Glomerular visceral epithelial cell (primary cell): ENCODE measurements around the gene AMER2.

Experiments
- DNase-seq: peaks from one replicate; pipeline ENCODE4 v3.0.0-alpha.2; 2016; ENCODE audit errors: extremely low spot score

AMER2 gene

DNA sequence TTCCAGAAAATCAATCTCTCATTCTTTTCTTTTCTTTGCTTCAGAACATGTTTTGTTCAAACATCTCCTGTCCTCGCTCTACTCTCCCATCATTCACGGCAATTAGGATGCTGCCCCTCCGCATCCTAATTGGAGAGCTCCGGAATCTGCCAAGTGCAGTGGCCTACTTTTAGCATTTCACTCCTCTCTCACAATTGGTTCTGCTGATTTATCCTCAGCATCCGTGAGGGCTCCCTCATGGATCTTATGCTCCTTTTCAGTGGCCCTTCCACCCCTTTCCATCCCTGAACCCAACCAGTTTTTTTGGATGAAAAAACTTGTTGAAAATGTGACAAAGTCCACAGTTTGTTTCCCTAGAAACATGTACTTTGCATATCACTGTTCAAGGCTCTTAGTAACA, 22.4 kb downstream of the AMER2 start:
- DNase-seq, result no peak

DNA sequence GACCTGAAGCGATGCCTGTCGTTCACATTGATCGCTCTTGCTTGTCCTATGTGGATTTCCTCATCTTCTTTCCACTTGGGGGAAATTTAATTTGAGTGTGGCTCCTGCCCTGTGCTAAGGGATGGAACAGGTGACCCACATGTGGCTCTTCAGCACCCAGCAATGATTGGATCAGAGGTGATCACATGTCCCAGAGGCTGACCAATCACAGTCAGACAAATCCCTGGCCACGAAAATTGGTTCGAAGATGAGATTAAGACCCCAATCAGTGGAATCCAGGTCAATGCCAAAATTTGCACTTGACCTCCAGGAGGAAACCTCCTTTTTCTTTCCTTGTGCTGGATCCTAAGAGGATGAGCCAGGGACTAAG, 23.7 kb downstream of the AMER2 start:
- no peak for DNase-seq

DNA sequence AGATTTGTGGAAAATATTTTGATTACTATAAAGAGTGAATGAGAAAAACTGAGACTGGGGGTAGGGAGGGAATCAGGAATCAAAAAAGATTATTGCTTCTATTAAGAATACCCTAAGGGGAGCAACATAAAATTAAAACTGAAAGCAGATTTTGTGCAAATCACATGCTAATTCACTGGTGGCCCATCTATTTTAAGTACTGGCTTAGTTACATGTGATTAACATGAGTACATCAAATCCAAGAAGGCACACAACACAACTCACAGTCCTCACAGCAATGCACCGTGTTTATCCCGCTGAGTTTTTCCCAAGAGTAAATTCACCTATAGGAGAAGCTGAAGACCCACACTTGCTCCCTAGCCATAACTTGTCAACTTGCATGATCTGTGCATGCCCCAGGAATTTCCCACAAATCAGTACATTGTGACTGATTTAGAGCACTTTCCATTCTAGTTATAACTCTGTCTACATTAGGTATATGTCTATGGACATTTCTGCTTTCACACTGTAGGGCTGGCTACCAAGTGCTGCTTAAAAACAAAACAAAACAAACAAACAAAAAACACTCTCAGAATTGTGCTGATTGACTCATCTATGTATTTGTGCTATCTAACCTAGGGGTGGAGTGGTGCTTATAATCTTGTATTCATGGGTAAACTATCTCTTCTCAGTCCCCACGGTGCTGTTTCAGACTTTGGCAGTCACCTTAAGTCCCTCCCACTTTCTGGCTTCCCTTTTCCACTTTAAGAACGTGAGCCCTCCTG, 24.3 kb downstream of the AMER2 start:
- DNase-seq, result no peak

DNA sequence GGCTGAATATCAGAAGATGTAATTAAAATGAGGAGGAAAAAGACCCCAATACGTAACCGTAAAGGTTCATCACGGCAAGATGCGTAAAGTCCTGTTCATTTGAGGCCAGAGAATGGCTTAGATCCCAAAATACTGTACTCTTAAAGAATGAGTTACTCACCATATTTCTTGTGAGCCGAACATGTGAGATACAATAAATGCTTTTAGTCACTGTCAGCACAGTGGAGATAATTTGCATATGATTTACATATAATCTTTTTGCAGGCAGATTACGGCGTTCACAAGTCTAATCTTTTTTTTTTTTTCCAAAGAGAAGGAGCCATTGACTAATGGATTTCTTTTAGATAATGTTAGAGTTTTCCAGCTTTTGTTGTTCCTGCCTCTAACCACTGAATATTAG, 28.4 kb downstream of the AMER2 start:
- no peak for DNase-seq

DNA sequence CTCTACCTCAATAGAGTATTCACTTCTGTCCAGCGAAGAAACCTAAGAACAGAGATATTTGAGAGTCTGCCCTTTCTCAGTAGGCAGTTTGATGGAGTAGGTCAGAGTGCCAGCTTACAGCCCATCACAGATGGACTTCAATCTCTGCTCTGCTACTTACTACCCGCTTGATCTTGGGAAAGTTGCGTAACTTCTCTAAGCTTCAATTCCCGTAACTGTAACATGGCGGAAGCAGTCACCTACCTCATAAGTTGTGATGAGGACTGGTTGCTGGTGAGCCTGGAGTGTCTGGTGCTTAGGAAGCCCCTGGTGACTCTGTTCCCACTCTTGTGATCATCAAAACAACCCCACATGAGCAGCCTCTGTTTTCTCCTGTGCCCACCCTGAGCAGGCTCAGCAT, 31.0 kb downstream of the AMER2 start:
- DNase-seq, result no peak

DNA sequence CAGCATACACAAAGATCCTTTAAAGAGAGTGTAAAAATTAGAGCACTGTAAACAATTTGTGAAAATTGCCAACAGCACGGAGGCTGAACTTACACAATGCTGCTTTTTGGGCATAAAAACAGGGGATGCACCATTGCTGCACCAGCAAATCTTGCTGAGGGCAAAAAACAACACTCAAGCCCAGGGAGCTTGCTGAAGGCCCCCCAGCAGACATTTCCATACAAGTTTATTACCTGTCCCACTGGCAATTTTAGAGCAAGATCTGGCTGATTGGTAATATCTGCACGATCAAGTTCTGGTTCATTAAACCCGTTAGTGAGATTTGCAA, 34.3 kb downstream of the AMER2 start:
- DNase-seq, result no peak

DNA sequence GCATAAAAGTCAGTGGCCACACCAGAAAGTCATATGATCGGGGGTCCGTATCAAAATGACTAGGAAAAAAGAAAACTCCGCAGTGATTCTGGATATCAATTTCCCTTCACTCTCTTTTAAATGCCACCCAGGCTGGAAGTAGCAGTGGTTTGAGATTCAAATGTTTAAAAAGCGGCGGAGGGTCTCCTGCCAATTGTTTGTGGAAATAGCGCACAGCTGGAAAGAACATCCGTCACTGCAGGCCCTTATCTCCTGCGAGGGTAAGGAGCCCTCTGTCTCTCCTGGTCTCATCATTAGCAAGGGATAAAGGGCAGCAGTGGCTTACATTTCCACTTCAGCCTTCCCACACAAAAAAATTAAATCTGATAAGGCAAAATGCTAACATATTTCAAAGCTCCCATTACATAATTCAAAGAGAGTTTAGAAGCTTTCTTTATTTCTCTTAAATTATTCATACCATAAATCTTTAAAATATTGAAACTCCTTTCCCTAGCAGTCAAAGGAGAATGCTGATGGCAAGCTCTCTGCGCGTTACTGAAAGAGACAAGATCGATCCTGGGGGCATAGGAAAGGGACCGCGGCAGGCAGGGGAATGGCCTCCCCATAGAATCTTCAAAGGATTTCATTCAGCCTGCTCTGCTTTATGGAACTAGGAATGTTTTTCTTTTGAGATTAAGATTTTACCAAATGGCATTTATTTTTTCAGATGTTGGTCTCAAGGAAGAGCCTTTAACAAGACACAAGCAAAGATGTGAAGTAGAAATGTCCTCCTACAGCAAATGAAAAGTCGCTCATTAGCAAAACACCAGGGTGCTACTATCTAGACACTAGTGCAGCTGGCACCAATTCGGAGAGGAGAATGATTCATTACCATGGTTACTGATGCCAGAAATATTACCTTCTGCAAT, 35.0 kb downstream of the AMER2 start:
- no peak for DNase-seq

DNA sequence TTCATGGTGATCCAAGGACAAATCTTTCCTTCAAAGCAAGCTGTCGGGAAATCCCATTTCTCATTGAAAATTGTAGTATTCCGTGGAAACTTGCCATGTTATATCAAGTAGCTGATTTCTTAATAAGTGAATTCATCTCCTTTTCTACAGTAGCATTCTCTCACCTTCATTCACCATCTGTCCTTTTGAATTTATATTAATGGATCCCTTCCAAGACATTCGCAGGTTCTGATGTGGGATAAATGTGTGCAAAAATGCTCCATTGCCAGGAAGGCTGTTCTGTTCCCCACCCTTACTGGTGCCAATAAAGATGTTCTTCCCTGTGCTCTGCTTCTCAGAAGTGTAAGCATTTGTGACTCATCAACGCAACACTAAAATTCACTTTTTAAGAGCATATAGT, 36.2 kb downstream of the AMER2 start:
- DNase-seq, result no peak

DNA sequence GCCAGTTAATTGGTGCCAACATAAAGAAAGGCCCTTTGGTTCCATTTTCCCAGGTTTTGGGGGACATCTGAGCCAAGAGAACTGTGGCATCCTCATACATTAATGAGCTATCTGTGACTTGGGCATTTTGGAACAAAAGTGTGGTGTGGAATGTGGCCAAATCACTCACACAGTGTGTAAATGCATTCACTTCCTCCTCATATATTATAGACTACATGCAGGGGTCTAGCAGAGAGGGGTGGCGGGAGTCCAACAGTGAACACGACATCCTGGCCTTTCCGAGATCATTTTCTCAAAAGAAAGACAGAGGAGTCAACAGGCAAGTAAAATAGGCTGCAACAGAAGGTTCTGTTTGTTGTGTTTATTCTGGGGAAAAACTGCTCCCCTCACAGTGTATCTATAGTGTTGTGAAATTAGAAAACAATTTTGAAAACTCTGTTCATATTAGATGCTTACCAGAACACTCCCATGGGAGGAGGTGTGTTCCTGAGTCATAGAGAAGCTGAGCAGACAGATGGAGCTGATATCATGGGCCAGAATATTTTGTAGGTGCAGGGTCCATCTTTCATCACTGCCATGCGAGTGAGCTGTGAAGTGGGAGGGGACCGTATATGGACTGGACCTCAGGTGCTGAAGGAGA, 39.2 kb downstream of the AMER2 start:
- no peak for DNase-seq

DNA sequence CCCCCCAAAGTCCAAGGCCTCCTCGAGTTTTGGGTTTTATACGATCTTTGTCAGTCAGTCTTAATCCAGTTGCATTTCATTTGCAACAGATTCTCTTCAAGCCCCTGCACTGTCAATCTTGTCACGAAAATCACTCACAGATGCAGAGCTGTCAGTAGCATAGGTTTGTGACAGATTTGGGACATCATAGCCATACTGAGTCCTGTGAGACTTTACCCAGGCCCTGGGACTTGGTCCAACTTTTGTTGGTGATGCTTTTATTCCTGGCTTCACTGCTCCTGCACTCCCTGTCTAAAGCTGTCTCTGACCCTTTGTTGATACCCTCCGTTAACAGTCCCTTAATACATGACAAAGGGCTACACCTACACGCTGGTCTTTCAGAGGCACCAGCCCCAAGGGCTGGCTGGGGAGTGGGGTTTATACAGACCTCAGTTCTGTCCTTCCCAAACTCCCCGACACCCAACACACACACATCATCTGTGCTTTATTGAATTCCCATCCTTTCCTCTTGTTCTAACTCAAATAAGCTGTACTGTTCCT, 40.1 kb downstream of the AMER2 start:
- no peak for DNase-seq

DNA sequence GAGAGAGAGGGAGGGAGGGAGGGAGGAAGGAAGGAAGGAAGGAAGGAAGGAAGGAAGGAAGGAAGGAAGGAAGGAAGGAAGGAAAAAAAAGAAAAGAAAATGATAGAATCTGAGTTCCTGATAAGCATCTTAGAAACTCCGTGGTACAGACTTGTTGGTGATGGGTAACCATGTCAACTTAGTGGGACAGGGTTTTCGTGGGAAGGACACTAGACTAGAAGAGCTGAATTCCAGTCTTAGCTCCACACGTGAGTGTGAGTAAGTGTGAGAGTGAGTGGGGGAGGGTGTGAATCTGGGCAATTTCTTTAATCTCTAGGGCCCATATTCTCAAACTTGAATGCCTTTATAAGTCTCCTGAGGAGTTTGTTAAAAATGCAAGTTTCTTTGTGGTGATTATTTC, 41.1 kb downstream of the AMER2 start:
- DNase-seq, result no peak

DNA sequence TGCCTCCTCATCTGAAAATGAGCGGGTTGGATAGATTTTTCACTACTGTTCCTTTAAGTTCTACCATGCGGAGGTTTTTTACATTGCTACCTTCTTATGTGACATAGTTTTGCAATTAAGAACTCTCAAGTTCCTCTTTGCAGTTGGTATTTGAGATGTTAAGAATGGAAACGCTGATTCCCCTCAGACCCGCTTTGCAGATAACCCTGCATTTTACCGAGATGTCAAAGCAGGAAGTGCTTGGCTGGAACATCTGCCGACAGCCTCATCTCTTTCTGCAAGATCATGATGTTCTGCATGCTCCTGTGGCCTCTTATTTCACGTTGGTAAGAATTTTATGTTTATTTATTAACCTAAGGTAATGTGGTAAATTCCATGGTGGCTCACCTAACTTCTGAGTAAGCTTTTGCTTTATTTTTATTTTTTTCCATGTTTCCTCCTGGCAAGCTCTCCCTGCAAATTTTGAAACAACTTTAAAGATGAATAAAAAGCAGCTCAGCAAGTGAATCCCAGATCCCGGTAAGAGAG, 53.6 kb downstream of the AMER2 start:
- DNase-seq, result no peak

DNA sequence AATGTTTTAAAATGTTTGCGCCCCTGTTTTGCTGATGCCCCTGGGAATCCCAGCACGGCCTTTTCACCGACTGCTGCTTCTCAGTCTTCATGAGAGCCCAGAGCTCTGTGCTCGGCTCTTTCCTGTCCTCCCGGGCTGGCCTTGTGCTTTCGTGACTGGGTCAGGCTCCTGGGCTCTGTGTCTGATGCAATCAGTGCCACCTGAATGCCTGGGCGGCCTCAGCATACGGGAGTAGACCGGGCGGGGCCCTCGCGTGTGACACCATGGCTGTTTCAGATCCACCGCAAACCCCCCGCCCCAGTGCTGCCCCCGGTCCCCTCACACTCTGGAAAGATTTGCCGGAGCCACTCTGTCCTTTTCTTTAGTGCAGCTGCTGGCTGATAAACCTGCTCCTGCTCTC, 54.8 kb downstream of the AMER2 start:
- DNase-seq, result no peak

DNA sequence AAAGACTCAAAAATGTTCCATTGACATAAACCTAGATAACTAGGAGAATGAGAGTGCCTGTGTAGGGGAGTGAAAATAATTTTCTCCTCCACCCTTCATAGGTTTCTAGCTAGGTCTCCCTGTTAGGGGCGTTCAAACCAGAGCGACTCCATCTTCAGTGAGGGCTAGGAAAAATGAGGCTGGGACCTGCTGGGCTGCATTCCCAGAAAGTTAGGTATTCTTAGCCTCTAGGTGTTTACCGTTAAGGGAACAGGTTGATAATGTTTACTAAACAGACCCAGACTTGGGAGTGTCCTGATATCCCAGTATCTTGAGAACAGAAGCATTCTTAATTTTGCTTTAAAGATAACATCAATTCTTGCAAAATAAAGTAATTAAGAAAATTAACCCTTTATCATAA, 56.0 kb downstream of the AMER2 start:
- no peak for DNase-seq

DNA sequence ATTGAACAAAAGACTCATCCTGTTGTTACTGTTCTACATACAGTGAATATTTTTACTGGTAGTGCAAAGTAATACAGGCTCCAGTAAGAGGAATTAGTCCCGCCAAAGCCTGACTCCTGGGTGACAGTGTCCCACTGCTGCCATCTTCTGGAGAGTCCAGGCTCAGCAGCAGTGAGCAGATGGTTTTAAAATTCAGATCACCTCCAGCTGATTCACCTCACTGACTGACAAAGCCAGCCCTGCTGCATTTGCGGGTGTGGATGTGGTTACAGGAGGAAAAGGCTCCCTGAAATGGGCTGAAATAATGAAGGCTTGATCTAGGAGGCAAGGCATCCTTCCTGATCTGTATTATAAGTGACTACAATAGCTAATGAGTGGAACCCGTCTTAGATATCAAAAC, 57.9 kb downstream of the AMER2 start:
- DNase-seq, result peak; percentile 83

DNA sequence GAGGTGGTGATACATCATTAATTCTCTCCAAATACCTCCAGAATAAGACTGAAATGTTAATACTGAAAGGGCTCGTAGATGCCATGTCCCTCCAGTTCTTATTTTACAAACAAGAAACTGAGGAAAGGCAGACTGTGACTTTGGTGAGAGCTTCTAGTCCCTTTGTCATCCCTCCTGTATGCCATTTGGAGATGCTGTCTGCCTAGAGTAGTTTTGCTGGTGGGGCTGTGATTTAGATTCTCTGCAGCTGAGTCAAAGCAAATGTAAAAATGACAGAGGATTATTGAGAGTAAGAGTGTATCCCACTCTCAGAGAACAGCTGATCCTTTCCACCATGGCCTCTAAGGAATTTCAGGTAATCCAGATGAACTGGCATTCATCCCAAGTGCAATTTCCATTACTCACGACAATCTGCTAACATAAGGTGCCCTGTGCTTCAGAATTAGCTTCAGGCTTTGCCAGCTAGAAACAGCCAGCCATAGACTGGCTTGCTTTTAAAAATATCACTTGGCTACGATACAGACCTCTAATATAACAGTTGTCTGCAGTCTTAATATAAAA, 59.3 kb downstream of the AMER2 start:
- no peak for DNase-seq
